Gastroesophageal sphincter (tissue), 4 donors: ENCODE measurements around the gene ZNF280C. TPM values are rescaled to one million over a fixed set of nuclear protein-coding genes. Genes with fewer than 3 reads are reported as not detected.

Source experiments
- ATAC-seq: fragments of 150-250 bp; one replicate; pipeline ENCODE4 v1.9.1; 2016; ENCODE audit warnings: mild to moderate bottlenecking, moderate library complexity
- H3K27ac ChIP-seq, 4 donors: fragments of 200-600 bp; sonication (generic) in 3 of 4; 1 replicate in 3 of 4; 2 replicates in 1 of 4; pipeline ENCODE4 v1.5.1; 2016 to 2019
- H3K27me3 ChIP-seq: fragments of 200-600 bp; sonication (generic); one replicate; pipeline ENCODE4 v1.5.1; 2019
- H3K36me3 ChIP-seq, 2 donors: fragments of 200-600 bp; sonication (generic); one replicate each; pipeline ENCODE4 v1.5.1; 2019; ENCODE audit warnings: control low read depth in 1 of 2
- H3K4me1 ChIP-seq, 3 donors: fragments of 200-600 bp; sonication (generic); 1 replicate in 2 of 3; 2 replicates in 1 of 3; pipeline ENCODE4 v1.5.1; 2016 to 2019; ENCODE audit warnings: control low read depth in 2 of 3
- H3K4me3 ChIP-seq, 2 donors: fragments of 200-600 bp; sonication (generic); one replicate each; pipeline ENCODE4 v1.5.1; 2019; ENCODE audit warnings: mild to moderate bottlenecking in 1 of 2, moderate library complexity in 1 of 2
- H3K9me3 ChIP-seq, 3 donors: fragments of 200-600 bp; sonication (generic); one replicate each; pipeline ENCODE4 v1.5.1; 2017 to 2019; ENCODE audit warnings: control low read depth in 2 of 3
- CTCF ChIP-seq, 4 experiments: fragments of 200-600 bp in 2 of 4; fragments of 450-650 bp in 2 of 4; sonication (generic) in 1 of 4; IDR thresholded peaks; one replicate each; pipeline ENCODE4 v1.5.1; 2017 to 2019; ENCODE audit warnings: antibody characterized with exemption in 4 of 4, mild to moderate bottlenecking in 2 of 4, moderate library complexity in 2 of 4
- EP300 ChIP-seq: sonication (generic); formaldehyde crosslinking; IDR thresholded peaks from one replicate; pipeline ENCODE4 v1.6.1; 2017; ENCODE audit warnings: antibody characterized with exemption, mild to moderate bottlenecking
- POLR2A ChIP-seq, 2 donors: fragments of 450-650 bp; IDR thresholded peaks; one replicate each; pipeline ENCODE4 v1.6.1; 2017; ENCODE audit warnings: antibody characterized with exemption in 2 of 2, mild to moderate bottlenecking in 2 of 2, moderate library complexity in 1 of 2
- POLR2AphosphoS5 ChIP-seq: sonication (generic); formaldehyde crosslinking; IDR thresholded peaks from one replicate; pipeline ENCODE4 v1.6.1; 2017; ENCODE audit warnings: antibody characterized with exemption
- WGBS, 2 donors: methylation state at CpG; one replicate each; pipeline ENCODE4 v1.1.5; 2018; ENCODE audit warnings: low coverage in 1 of 2; 5-methylcytosine and 5-hydroxymethylcytosine counted together
- total RNA-seq, 4 donors: library from RNA; depleted of rRNA; stranded (reverse); fragments of >200 nt; gene quantifications; one replicate each; pipeline ENCODE4 v1.1.0, GENCODE V29; 2016

ZNF280C gene
- total RNA-seq, 4 donors from 2014 or later, result 2.7 to 4.6 (median 3.8) TPM

DNA sequence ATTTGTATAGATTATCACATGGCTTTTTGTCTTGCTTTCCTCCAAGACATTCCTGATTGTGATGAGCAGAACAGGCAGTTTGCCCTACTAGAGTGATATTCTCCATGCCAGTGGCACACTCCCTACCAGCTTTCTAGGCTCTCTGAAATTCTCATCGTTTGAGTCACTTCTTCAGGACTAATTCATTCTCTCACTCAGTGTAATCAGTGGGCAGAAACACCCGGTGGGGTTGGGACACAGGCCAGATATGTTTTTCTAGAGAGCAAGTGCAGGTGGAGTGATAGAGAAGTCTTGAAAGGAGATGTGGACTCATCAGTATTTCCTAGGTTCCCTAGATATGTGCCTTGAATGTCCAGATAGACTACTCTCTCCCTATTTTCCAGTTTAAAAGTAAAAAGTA is 83.8 kb downstream of the ZNF280C start:
- TF ChIP-seq POLR2A (IDR thresholded peaks at IDR 0.05) (no peak), EP300 (no peak), POLR2AphosphoS5 (no peak), CTCF (IDR thresholded peaks at IDR 0.05) (no peak)
- H3K4me1 ChIP-seq, result no peaks in the 10 kb centered on the region
- ATAC-seq, result no peak
- no peak overlapping the region for H3K4me3 ChIP-seq
- no peaks in the 10 kb centered on the region for H3K27me3 ChIP-seq
- H3K27ac ChIP-seq, result no peak overlapping the region
- no peaks in the 10 kb centered on the region for H3K36me3 ChIP-seq
- H3K9me3 ChIP-seq, result no peaks in the 10 kb centered on the region
- 67% methylated on average over 2 of the region's 2 CpGs; no CpG with 5 or more reads in 1 of the 2 donors for WGBS, 2 donors

DNA sequence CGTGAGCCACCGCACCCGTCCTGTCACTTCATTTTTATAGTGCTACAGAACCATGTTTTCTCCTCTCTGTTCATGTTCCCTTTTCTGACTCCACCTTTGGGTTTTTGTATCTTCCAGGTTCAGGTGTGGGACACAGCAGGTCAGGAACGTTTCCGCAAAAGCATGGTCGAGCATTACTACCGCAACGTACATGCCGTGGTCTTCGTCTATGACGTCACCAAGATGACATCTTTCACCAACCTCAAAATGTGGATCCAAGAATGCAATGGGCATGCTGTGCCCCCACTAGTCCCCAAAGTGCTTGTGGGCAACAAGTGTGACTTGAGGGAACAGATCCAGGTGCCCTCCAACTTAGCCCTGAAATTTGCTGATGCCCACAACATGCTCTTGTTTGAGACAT is 84.5 kb downstream of the ZNF280C start:
- Histone ChIP-seq H3K4me3 (no peak overlapping the region), H3K27ac (no peak overlapping the region), H3K9me3 (no peaks in the 10 kb centered on the region), H3K27me3 (no peaks in the 10 kb centered on the region), H3K4me1 (no peaks in the 10 kb centered on the region), H3K36me3 (no peaks in the 10 kb centered on the region)
- WGBS, 2 donors, result 73% methylated on average over 3 of the region's 11 CpGs; no CpG with 5 or more reads in 1 of the 2 donors
- no peak for TF ChIP-seq POLR2AphosphoS5
- TF ChIP-seq EP300, result no peak
- no peak for ATAC-seq

GRCh38 chrX:130179579-130180215 is 89.0 kb downstream of the ZNF280C start:
- ATAC-seq, result no peak
- WGBS, 2 donors, result 48 to 50% methylated on average over 5 of the region's 7 CpGs
- no peaks in the 10 kb centered on the region for H3K9me3 ChIP-seq
- H3K27me3 ChIP-seq, result no peaks in the 10 kb centered on the region
- no peak overlapping the region for H3K4me3 ChIP-seq
- H3K36me3 ChIP-seq, result no peaks in the 10 kb centered on the region
- TF ChIP-seq POLR2A (IDR thresholded peaks at IDR 0.05) (no peak), CTCF (IDR thresholded peaks at IDR 0.05) (no peak), POLR2AphosphoS5 (no peak), EP300 (no peak)
- H3K27ac ChIP-seq, result no peak overlapping the region
- H3K4me1 ChIP-seq, result no peaks in the 10 kb centered on the region

DNA sequence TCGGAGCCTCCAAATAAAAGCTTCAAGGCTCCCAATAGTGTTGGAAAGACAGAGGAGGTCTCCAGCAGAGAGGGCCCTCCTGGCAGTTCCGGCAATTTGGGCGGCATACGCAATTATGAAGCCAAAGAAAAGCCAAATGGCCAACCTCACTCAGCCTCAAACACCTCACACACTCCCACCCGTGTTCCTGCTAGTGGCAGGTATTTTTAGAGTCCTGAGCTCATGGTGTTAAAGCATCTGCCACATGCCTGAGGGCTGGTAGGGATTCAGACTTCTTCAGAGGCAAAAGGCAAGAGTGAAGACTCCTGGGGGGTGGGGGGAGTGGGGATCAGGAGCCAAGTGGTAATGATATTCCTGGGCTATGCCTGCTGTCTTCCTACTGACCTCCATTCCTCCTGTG is 89.5 kb downstream of the ZNF280C start:
- no peaks in the 10 kb centered on the region for H3K9me3 ChIP-seq
- no peak for TF ChIP-seq POLR2AphosphoS5
- no peak for TF ChIP-seq POLR2A (IDR thresholded peaks at IDR 0.05)
- TF ChIP-seq EP300, result no peak
- no peak for TF ChIP-seq CTCF (IDR thresholded peaks at IDR 0.05)
- H3K4me1 ChIP-seq, result peaks cover 0 to 5% (median 3%) of the 10 kb centered on the region in 3 donors
- no peaks in the 10 kb centered on the region for H3K27me3 ChIP-seq
- no peak overlapping the region for H3K27ac ChIP-seq
- WGBS, 2 donors, result no CpG with 5 or more reads among the region's 5 CpGs
- no peak overlapping the region for H3K4me3 ChIP-seq
- no peaks in the 10 kb centered on the region for H3K36me3 ChIP-seq
- ATAC-seq, result no peak

GRCh38 chrX:130176942-130177341 is 91.8 kb downstream of the ZNF280C start:
- H3K27me3 ChIP-seq, result no peaks in the 10 kb centered on the region
- WGBS, 2 donors, result 40% methylated on average over 1 of the region's 4 CpGs; no CpG with 5 or more reads in 1 of the 2 donors
- TF ChIP-seq EP300 (no peak), CTCF (IDR thresholded peaks at IDR 0.05) (no peak), POLR2A (IDR thresholded peaks at IDR 0.05) (no peak), POLR2AphosphoS5 (no peak)

More at GRCh38 chrX:130176942-130177341, 91.8 kb downstream of the ZNF280C start:
- H3K4me3 ChIP-seq, result no peak overlapping the region
- H3K36me3 ChIP-seq, result no peaks in the 10 kb centered on the region
- no peak overlapping the region for H3K27ac ChIP-seq
- H3K9me3 ChIP-seq, result no peaks in the 10 kb centered on the region
- no peak for ATAC-seq
- H3K4me1 ChIP-seq, result peaks cover 0 to 21% (median 4%) of the 10 kb centered on the region in 3 donors
